ENCODE results near the gene SLC12A8. TPM values are rescaled to one million over a fixed set of nuclear protein-coding genes. Genes with fewer than 3 reads are reported as not detected.

Gene SLC12A8
- total and polyA plus RNA-seq, 2 of the 13 experiments (the other 11 are each of a cell fraction or from before 2014, with no cell fraction given): 0.44 to 0.71 TPM

DNA sequence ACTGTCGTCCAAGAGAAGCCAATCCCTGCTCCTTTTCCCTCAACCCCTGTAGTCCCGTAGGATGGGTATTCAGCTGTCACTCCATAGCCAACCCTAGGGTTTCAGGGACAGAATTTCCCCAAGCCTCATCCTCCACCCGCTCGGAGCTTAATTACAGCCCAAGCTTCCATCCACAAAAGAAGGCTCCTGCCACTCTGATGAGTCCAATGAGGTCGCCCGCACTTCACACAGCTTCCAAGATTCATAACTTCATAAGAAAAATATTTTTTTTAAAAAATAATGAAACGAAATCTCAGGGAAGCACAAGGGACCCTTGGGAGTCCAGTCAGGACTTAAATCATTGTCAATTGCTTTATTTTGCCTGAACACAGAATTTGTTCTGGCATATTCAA lies 75.6 kb downstream of the SLC12A8 start:
- POLR2A ChIA-PET: interaction anchor here (0.9 kb wide), 1 partner anchor 74 kb away, joined by 3 read pairs; no protein-coding TSS in a partner anchor
- no peaks in the 10 kb centered on the region for H4K20me1 ChIP-seq (ENCODE audit: insufficient read depth, low read length)
- intact Hi-C loops (cut with micrococcal nuclease; ENCODE audit: unreplicated experiment): no loop called here
- no peak for DNase-seq (ENCODE audit: low spot score)
- H3K4me3 ChIP-seq (replicated peaks in 1 of 3; ENCODE audit: insufficient read depth in 1 of 3, low read depth in 2 of 3, low read length in 3 of 3): no peak overlapping the region
- CTCF ChIA-PET (ENCODE audit: low intra/inter-chr PET ratio, low total read pairs): no interaction called here
- FAIRE-seq: no peak
- WGBS (ENCODE audit: low lambda C conversion rate): 53% methylated on average over 7 of the region's 7 CpGs
- no TSS peak for BruUV-seq (replicated peaks)
- no peak overlapping the region for H3K9ac ChIP-seq (ENCODE audit: insufficient read depth, low read depth, low read length)
- H3K4me1 ChIP-seq (ENCODE audit: insufficient read depth, low read length): no peaks in the 10 kb centered on the region
- H3K27me3 ChIP-seq (ENCODE audit: control insufficient read depth in 1 of 2, insufficient read depth in 2 of 2, low read length in 2 of 2): peaks cover 2 to 13% of the 10 kb centered on the region in 2 experiments; a peak in 2 of 5 replicates
- no peaks in the 10 kb centered on the region for H3K36me3 ChIP-seq (replicated peaks in 1 of 2; ENCODE audit: control insufficient read depth in 1 of 2, insufficient read depth in 2 of 2, low read length in 2 of 2)
- no peak for TF ChIP-seq THYN1 (CRISPR knock-in tag; IDR thresholded peaks at IDR 0.05; ENCODE audit: borderline replicate concordance, low read depth)
- no peak for TF ChIP-seq NBN (conservative IDR thresholded peaks at IDR 0.05)
- TF ChIP-seq, protein P1, sequence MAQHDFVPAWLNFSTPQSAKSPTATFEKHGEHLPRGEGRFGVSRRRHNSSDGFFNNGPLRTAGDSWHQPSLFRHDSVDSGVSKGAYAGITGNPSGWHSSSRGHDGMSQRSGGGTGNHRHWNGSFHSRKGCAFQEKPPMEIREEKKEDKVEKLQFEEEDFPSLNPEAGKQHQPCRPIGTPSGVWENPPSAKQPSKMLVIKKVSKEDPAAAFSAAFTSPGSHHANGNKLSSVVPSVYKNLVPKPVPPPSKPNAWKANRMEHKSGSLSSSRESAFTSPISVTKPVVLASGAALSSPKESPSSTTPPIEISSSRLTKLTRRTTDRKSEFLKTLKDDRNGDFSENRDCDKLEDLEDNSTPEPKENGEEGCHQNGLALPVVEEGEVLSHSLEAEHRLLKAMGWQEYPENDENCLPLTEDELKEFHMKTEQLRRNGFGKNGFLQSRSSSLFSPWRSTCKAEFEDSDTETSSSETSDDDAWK (CRISPR knock-in tag; IDR thresholded peaks at IDR 0.05): no peak
- TF ChIP-seq SETDB1 (CRISPR knock-in tag; IDR thresholded peaks at IDR 0.05; ENCODE audit: borderline replicate concordance): no peak
- no peak for TF ChIP-seq ZNF780A (CRISPR knock-in tag; IDR thresholded peaks at IDR 0.05)
- TF ChIP-seq GABPB1 (CRISPR knock-in tag; IDR thresholded peaks at IDR 0.05): no peak
- H2AFZ ChIP-seq (ENCODE audit: low read length): no peak overlapping the region
- no peaks in the 10 kb centered on the region for H3K9me3 ChIP-seq (ENCODE audit: low read length)
- in situ Hi-C loops (cut with HindIII; ENCODE audit: extremely low pct_ligation_motif_present, low pct_unique_long_range_greater_than_20kb): no loop called here
- no peak for ATAC-seq
- no peak overlapping the region for H3K27ac ChIP-seq (ENCODE audit: extremely low read length, insufficient read depth, low read length)
- H3K79me2 ChIP-seq (ENCODE audit: insufficient read depth, low read length): no peaks in the 10 kb centered on the region
- no peak overlapping the region for H3K4me2 ChIP-seq (ENCODE audit: low read depth, low read length)

DNA sequence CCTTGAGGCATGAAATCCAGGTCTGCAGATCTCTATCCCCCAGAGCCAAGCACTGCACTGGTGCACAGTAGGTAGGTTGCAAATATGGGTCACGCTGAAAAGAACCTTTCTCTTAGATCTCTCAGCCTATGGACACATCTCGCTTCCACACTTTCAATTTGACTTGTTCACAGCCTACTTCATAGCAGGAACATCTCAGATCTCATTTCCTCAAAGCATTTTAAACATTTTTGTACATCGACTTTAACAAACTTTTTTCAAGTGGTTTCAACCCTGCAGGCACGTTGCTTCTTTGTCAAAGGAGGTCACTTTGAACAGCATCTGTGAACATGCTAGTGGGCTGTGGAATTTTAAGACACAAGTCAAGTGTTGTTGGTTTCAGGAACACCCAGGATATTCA lies 76.0 kb downstream of the SLC12A8 start:
- H3K27ac ChIP-seq (ENCODE audit: extremely low read length, insufficient read depth, low read length): no peak overlapping the region
- H3K27me3 ChIP-seq (ENCODE audit: control insufficient read depth in 1 of 2, insufficient read depth in 2 of 2, low read length in 2 of 2): peaks cover 2 to 17% of the 10 kb centered on the region in 2 experiments; a peak in 2 of 5 replicates
- 33% methylated on average over 4 of the region's 4 CpGs for WGBS (ENCODE audit: low lambda C conversion rate)
- intact Hi-C loops (cut with micrococcal nuclease; ENCODE audit: unreplicated experiment): no loop called here
- H3K4me1 ChIP-seq (ENCODE audit: insufficient read depth, low read length): no peaks in the 10 kb centered on the region
- FAIRE-seq: no peak
- ChIA-PET POLR2A (interaction anchor here (0.9 kb wide), 1 partner anchor 74 kb away, joined by 3 read pairs; no protein-coding TSS in a partner anchor), CTCF (ENCODE audit: low intra/inter-chr PET ratio, low total read pairs) (no interaction called here)
- no peak for DNase-seq (ENCODE audit: low spot score)
- no peak for ATAC-seq
- no peaks in the 10 kb centered on the region for H3K36me3 ChIP-seq (replicated peaks in 1 of 2; ENCODE audit: control insufficient read depth in 1 of 2, insufficient read depth in 2 of 2, low read length in 2 of 2)
- no peaks in the 10 kb centered on the region for H3K79me2 ChIP-seq (ENCODE audit: insufficient read depth, low read length)
- BruUV-seq (replicated peaks): no TSS peak
- H3K4me3 ChIP-seq (replicated peaks in 1 of 3; ENCODE audit: insufficient read depth in 1 of 3, low read depth in 2 of 3, low read length in 3 of 3): no peak overlapping the region
- H3K9me3 ChIP-seq (ENCODE audit: low read length): no peaks in the 10 kb centered on the region
- H4K20me1 ChIP-seq (ENCODE audit: insufficient read depth, low read length): no peaks in the 10 kb centered on the region
- H3K9ac ChIP-seq (ENCODE audit: insufficient read depth, low read depth, low read length): no peak overlapping the region
- H2AFZ ChIP-seq (ENCODE audit: low read length): no peak overlapping the region
- in situ Hi-C loops (cut with HindIII; ENCODE audit: extremely low pct_ligation_motif_present, low pct_unique_long_range_greater_than_20kb): no loop called here
- H3K4me2 ChIP-seq (ENCODE audit: low read depth, low read length): no peak overlapping the region
- TF ChIP-seq RORA (CRISPR knock-in tag; IDR thresholded peaks at IDR 0.05) (no peak), SYNCRIP (IDR thresholded peaks at IDR 0.05; ENCODE audit: insufficient read depth, low read depth, low read length) (no peak), POLR2AphosphoS2 (IDR thresholded peaks at IDR 0.05; ENCODE audit: low read depth, low read length) (no peak), SNAPC2 (CRISPR knock-in tag; IDR thresholded peaks at IDR 0.05) (no peak), ZNF33A (CRISPR knock-in tag; IDR thresholded peaks at IDR 0.05; ENCODE audit: borderline replicate concordance) (no peak), ZKSCAN1 (IDR thresholded peaks at IDR 0.05; ENCODE audit: low read length) (no peak)
- TF ChIP-seq, protein P2, sequence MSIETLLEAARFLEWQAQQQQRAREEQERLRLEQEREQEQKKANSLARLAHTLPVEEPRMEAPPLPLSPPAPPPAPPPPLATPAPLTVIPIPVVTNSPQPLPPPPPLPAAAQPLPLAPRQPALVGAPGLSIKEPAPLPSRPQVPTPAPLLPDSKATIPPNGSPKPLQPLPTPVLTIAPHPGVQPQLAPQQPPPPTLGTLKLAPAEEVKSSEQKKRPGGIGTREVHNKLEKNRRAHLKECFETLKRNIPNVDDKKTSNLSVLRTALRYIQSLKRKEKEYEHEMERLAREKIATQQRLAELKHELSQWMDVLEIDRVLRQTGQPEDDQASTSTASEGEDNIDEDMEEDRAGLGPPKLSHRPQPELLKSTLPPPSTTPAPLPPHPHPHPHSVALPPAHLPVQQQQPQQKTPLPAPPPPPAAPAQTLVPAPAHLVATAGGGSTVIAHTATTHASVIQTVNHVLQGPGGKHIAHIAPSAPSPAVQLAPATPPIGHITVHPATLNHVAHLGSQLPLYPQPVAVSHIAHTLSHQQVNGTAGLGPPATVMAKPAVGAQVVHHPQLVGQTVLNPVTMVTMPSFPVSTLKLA (IDR thresholded peaks at IDR 0.05): no peak
- TF ChIP-seq, protein P3, sequence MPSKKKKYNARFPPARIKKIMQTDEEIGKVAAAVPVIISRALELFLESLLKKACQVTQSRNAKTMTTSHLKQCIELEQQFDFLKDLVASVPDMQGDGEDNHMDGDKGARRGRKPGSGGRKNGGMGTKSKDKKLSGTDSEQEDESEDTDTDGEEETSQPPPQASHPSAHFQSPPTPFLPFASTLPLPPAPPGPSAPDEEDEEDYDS (CRISPR knock-in tag; IDR thresholded peaks at IDR 0.05): no peak
- TF ChIP-seq, protein P4, sequence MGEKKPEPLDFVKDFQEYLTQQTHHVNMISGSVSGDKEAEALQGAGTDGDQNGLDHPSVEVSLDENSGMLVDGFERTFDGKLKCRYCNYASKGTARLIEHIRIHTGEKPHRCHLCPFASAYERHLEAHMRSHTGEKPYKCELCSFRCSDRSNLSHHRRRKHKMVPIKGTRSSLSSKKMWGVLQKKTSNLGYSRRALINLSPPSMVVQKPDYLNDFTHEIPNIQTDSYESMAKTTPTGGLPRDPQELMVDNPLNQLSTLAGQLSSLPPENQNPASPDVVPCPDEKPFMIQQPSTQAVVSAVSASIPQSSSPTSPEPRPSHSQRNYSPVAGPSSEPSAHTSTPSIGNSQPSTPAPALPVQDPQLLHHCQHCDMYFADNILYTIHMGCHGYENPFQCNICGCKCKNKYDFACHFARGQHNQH (CRISPR knock-in tag; IDR thresholded peaks at IDR 0.05): no peak

Measured in HepG2 (cell line).